Gastroesophageal sphincter (tissue), 4 donors: ENCODE data around the gene DENND11. TPM values are rescaled to one million over a fixed set of nuclear protein-coding genes. Genes with fewer than 3 reads are reported as not detected.

Experiments
- ATAC-seq: fragments of 150-250 bp; one replicate; pipeline ENCODE4 v1.9.1; 2016; ENCODE audit warnings: mild to moderate bottlenecking, moderate library complexity
- H3K27ac ChIP-seq, 4 donors: fragments of 200-600 bp; sonication (generic) in 3 of 4; 1 replicate in 3 of 4; 2 replicates in 1 of 4; pipeline ENCODE4 v1.5.1; 2016 to 2019
- H3K27me3 ChIP-seq: fragments of 200-600 bp; sonication (generic); one replicate; pipeline ENCODE4 v1.5.1; 2019
- H3K36me3 ChIP-seq, 2 donors: fragments of 200-600 bp; sonication (generic); one replicate each; pipeline ENCODE4 v1.5.1; 2019; ENCODE audit warnings: control low read depth in 1 of 2
- H3K4me1 ChIP-seq, 3 donors: fragments of 200-600 bp; sonication (generic); 1 replicate in 2 of 3; 2 replicates in 1 of 3; pipeline ENCODE4 v1.5.1; 2016 to 2019; ENCODE audit warnings: control low read depth in 2 of 3
- H3K4me3 ChIP-seq, 2 donors: fragments of 200-600 bp; sonication (generic); one replicate each; pipeline ENCODE4 v1.5.1; 2019; ENCODE audit warnings: mild to moderate bottlenecking in 1 of 2, moderate library complexity in 1 of 2
- H3K9me3 ChIP-seq, 3 donors: fragments of 200-600 bp; sonication (generic); one replicate each; pipeline ENCODE4 v1.5.1; 2017 to 2019; ENCODE audit warnings: control low read depth in 2 of 3
- CTCF ChIP-seq, 4 experiments: fragments of 200-600 bp in 2 of 4; fragments of 450-650 bp in 2 of 4; sonication (generic) in 1 of 4; IDR thresholded peaks; one replicate each; pipeline ENCODE4 v1.5.1; 2017 to 2019; ENCODE audit warnings: antibody characterized with exemption in 4 of 4, mild to moderate bottlenecking in 2 of 4, moderate library complexity in 2 of 4
- EP300 ChIP-seq: sonication (generic); formaldehyde crosslinking; IDR thresholded peaks from one replicate; pipeline ENCODE4 v1.6.1; 2017; ENCODE audit warnings: antibody characterized with exemption, mild to moderate bottlenecking
- POLR2A ChIP-seq, 2 donors: fragments of 450-650 bp; IDR thresholded peaks; one replicate each; pipeline ENCODE4 v1.6.1; 2017; ENCODE audit warnings: antibody characterized with exemption in 2 of 2, mild to moderate bottlenecking in 2 of 2, moderate library complexity in 1 of 2
- POLR2AphosphoS5 ChIP-seq: sonication (generic); formaldehyde crosslinking; IDR thresholded peaks from one replicate; pipeline ENCODE4 v1.6.1; 2017; ENCODE audit warnings: antibody characterized with exemption
- WGBS, 2 donors: methylation state at CpG; one replicate each; pipeline ENCODE4 v1.1.5; 2018; ENCODE audit warnings: low coverage in 1 of 2; 5-methylcytosine and 5-hydroxymethylcytosine counted together
- total RNA-seq, 4 donors: library from RNA; depleted of rRNA; stranded (reverse); fragments of >200 nt; gene quantifications; one replicate each; pipeline ENCODE4 v1.1.0, GENCODE V29; 2016

The DENND11 gene
- total RNA-seq, 4 donors from 2014 or later = 17.1 to 21.9 (median 19.9) TPM

- H3K4me3 ChIP-seq = no peak overlapping the region
- WGBS, 2 donors = 70 to 100% methylated on average over 2 of the region's 7 CpGs
- ATAC-seq = no peak
- H3K27ac ChIP-seq = no peak overlapping the region
- peaks cover 0 to 58% of the 10 kb centered on the region in 2 donors for H3K36me3 ChIP-seq
- H3K27me3 ChIP-seq = no peaks in the 10 kb centered on the region
- no peaks in the 10 kb centered on the region for H3K9me3 ChIP-seq
- TF ChIP-seq POLR2A (IDR thresholded peaks at IDR 0.05) (no peak), CTCF (IDR thresholded peaks at IDR 0.05) (no peak), EP300 (no peak), POLR2AphosphoS5 (no peak)
- peaks cover 0 to 4% (median 0%) of the 10 kb centered on the region in 3 donors for H3K4me1 ChIP-seq
Measured at GRCh38 chr7:141671705-141672496, 30.1 kb downstream of the DENND11 start.

- Histone ChIP-seq H3K4me3 (no peak overlapping the region), H3K27me3 (no peaks in the 10 kb centered on the region), H3K36me3 (peaks cover 0 to 80% of the 10 kb centered on the region in 2 donors), H3K27ac (no peak overlapping the region), H3K9me3 (no peaks in the 10 kb centered on the region), H3K4me1 (no peaks in the 10 kb centered on the region)
- ATAC-seq = no peak
- 79 to 89% methylated on average over 2 of the region's 2 CpGs for WGBS, 2 donors
- TF ChIP-seq EP300 (no peak), POLR2AphosphoS5 (no peak), POLR2A (IDR thresholded peaks at IDR 0.05) (no peak), CTCF (IDR thresholded peaks at IDR 0.05) (no peak)
Measured at GRCh38 chr7:141668853-141669252, 33.1 kb downstream of the DENND11 start.

- ATAC-seq = no peak
- Histone ChIP-seq H3K4me3 (no peak overlapping the region), H3K27me3 (no peaks in the 10 kb centered on the region), H3K27ac (no peak overlapping the region), H3K4me1 (no peaks in the 10 kb centered on the region), H3K36me3 (peaks cover 0 to 82% of the 10 kb centered on the region in 2 donors), H3K9me3 (no peaks in the 10 kb centered on the region)
- TF ChIP-seq EP300 (no peak), CTCF (IDR thresholded peaks at IDR 0.05) (no peak), POLR2A (IDR thresholded peaks at IDR 0.05) (no peak), POLR2AphosphoS5 (no peak)
- 68 to 91% methylated on average over 3 to 4 of the region's 4 CpGs for WGBS, 2 donors
Measured at GRCh38 chr7:141666071-141666470, 35.9 kb downstream of the DENND11 start.

GRCh38 chr7:141665208-141666035 lies 36.5 kb downstream of the DENND11 start:
- Histone ChIP-seq H3K4me1 (no peaks in the 10 kb centered on the region), H3K9me3 (no peaks in the 10 kb centered on the region), H3K4me3 (no peak overlapping the region), H3K27ac (no peak overlapping the region), H3K27me3 (no peaks in the 10 kb centered on the region), H3K36me3 (peaks cover 0 to 81% of the 10 kb centered on the region in 2 donors)
- no peak for TF ChIP-seq EP300
- TF ChIP-seq CTCF (IDR thresholded peaks at IDR 0.05) = no peak
- no peak for TF ChIP-seq POLR2A (IDR thresholded peaks at IDR 0.05)
- TF ChIP-seq POLR2AphosphoS5 = no peak
- ATAC-seq = no peak
- 86 to 88% methylated on average over 2 to 12 of the region's 18 CpGs for WGBS, 2 donors
